ENCODE data around the gene PIGX. TPM values are rescaled to one million over a fixed set of nuclear protein-coding genes. Genes with fewer than 3 reads are reported as not detected.

PIGX gene
- total and polyA plus RNA-seq, 11 donors: 8.3 to 21.2 (median 17.6) TPM

DNA sequence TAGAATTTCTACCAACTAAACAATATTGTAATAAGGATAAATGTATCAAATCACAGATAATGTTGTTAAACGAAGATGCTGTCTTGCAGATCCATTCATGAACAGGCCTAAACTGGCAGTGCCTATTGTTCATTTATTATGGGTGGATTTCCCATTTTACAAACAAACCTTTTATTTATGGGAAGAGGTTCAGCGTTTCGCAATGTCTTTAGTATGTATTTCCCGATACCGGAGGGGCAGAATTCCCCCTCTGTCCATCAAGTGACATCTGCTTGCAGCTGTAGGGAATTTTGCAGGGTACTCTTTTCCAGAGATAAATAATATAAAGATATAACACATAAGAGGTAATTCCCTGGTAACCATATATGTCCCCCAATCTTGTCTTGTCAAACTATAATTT lies 5.8 kb upstream of the PIGX start:
- Histone ChIP-seq H3K36me3 (no peaks in the 10 kb centered on the region), H3K27me3 (no peaks in the 10 kb centered on the region), H3K4me3 (no peak overlapping the region), H3K4me1 (peaks cover 0 to 7% (median 4%) of the 10 kb centered on the region in 12 donors), H3K27ac (no peak overlapping the region), H3K9me3 (no peaks in the 10 kb centered on the region)
- ATAC-seq: no peak
- WGBS, 4 donors: 70 to 91% (median 84%) methylated on average over 5 of the region's 5 CpGs
- no peak for TF ChIP-seq POLR2A (IDR thresholded peaks at IDR 0.05)
- TF ChIP-seq, protein P1, sequence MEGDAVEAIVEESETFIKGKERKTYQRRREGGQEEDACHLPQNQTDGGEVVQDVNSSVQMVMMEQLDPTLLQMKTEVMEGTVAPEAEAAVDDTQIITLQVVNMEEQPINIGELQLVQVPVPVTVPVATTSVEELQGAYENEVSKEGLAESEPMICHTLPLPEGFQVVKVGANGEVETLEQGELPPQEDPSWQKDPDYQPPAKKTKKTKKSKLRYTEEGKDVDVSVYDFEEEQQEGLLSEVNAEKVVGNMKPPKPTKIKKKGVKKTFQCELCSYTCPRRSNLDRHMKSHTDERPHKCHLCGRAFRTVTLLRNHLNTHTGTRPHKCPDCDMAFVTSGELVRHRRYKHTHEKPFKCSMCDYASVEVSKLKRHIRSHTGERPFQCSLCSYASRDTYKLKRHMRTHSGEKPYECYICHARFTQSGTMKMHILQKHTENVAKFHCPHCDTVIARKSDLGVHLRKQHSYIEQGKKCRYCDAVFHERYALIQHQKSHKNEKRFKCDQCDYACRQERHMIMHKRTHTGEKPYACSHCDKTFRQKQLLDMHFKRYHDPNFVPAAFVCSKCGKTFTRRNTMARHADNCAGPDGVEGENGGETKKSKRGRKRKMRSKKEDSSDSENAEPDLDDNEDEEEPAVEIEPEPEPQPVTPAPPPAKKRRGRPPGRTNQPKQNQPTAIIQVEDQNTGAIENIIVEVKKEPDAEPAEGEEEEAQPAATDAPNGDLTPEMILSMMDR (IDR thresholded peaks at IDR 0.05): no peak
- intact Hi-C loops (cut with DNase I): no loop called here
- no peak for DNase-seq

DNA sequence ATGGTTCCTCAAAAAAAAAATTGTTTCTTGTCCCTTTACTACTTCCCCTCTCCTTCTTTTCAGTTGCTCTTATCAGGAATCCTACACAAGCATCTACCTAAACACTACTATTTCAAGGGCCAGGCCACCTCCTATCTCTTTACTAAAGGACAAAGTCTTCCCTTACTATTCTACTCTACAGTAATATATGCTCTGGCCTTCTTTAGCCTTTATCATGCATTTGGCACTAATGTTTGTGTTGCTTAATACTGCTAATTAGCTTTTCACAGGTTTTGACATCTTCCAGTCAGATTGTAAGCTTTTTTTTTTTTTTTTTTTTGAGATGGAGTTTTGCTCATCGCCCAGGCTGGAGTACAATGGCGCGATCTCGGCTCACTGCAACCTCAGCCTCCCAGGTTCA lies 5.4 kb upstream of the PIGX start:
- TF ChIP-seq POLR2A (IDR thresholded peaks at IDR 0.05): no peak
- TF ChIP-seq, protein P1 (IDR thresholded peaks at IDR 0.05): no peak
- no peaks in the 10 kb centered on the region for H3K9me3 ChIP-seq
- intact Hi-C loops (cut with DNase I): no loop called here
- no peak for DNase-seq
- no peak overlapping the region for H3K4me3 ChIP-seq
- no peaks in the 10 kb centered on the region for H3K36me3 ChIP-seq
- peaks cover 0 to 9% (median 6%) of the 10 kb centered on the region in 12 donors for H3K4me1 ChIP-seq
- 92 to 98% (median 96%) methylated on average over 4 of the region's 4 CpGs for WGBS, 4 donors
- no peaks in the 10 kb centered on the region for H3K27me3 ChIP-seq
- ATAC-seq: no peak
- H3K27ac ChIP-seq: no peak overlapping the region

DNA sequence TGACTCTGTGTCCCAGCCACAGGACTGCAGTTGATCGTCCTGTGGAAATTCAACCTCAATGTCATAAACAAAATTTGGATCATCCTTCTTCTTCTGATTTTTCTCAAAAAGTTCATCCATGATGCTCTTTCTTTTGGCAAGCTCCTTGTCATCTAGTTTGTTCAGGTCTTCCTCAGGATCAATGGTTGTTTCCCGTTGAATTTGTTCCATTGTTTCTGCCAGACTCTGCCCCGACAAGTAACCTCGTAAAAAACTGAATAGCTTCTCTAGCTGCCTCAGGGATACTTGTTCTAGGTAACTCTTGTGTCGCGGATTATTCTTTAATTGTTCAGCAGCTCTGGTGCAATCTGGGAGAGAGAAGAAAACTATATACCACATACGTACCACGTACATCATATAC lies 4.6 kb upstream of the PIGX start:
- H3K9me3 ChIP-seq: no peaks in the 10 kb centered on the region
- peaks cover 0 to 9% (median 6%) of the 10 kb centered on the region in 12 donors for H3K4me1 ChIP-seq
- ATAC-seq (no peak), DNase-seq (no peak)
- H3K27ac ChIP-seq: no peak overlapping the region
- no peak overlapping the region for H3K4me3 ChIP-seq
- no peak for TF ChIP-seq POLR2A (IDR thresholded peaks at IDR 0.05)
- TF ChIP-seq, protein P1 (IDR thresholded peaks at IDR 0.05): no peak
- H3K27me3 ChIP-seq: no peaks in the 10 kb centered on the region
- intact Hi-C loops (cut with DNase I): no loop called here
- 89 to 96% (median 93%) methylated on average over 8 of the region's 8 CpGs for WGBS, 4 donors
- no peaks in the 10 kb centered on the region for H3K36me3 ChIP-seq

DNA sequence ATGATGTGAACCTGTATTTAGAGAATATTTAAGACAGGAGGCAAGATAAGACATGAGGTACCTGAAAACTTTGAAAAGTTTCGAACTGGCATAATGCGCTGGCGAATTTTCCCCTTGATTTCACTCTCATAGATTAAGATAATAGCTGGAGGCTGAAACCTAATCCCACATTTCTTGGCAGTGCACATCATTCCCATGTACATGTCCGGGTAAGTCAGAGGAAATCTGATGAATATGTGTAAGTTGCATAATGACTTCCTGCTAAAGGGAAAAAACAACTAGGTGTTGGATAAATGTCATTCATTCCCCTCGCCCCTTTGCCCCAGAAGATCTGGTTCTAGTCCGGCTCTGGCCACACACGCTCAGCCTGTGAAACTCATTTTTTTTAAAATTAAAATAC lies 3.7 kb upstream of the PIGX start:
- no peak for DNase-seq
- intact Hi-C loops (cut with DNase I): no loop called here
- 79 to 86% (median 82%) methylated on average over 7 of the region's 7 CpGs for WGBS, 4 donors

More for the DNA sequence above, 3.7 kb upstream of the PIGX start:
- no peaks in the 10 kb centered on the region for H3K27me3 ChIP-seq
- no peak for ATAC-seq
- H3K36me3 ChIP-seq: no peaks in the 10 kb centered on the region
- H3K4me1 ChIP-seq: peaks cover 0 to 16% (median 12%) of the 10 kb centered on the region in 12 donors
- H3K9me3 ChIP-seq: no peaks in the 10 kb centered on the region
- H3K4me3 ChIP-seq: no peak overlapping the region
- no peak overlapping the region for H3K27ac ChIP-seq
- TF ChIP-seq, protein P1 (IDR thresholded peaks at IDR 0.05): no peak
- no peak for TF ChIP-seq POLR2A (IDR thresholded peaks at IDR 0.05)
